GM19438 (cell line): ENCODE measurements around the gene RAB41.
"Not testable (repeated sequence)": the region's sequence is repeated elsewhere in the genome, so short reads cannot be mapped to it uniquely, and the experiment has no call there.

ENCODE experiments used
- ATAC-seq: cut with Tn5 transposase; IDR thresholded peaks from one replicate; pipeline ENCODE4 v1.9.1; 2021; ENCODE audit warnings: low read depth; ENCODE audit not compliant: unreplicated experiment

The RAB41 gene

DNA sequence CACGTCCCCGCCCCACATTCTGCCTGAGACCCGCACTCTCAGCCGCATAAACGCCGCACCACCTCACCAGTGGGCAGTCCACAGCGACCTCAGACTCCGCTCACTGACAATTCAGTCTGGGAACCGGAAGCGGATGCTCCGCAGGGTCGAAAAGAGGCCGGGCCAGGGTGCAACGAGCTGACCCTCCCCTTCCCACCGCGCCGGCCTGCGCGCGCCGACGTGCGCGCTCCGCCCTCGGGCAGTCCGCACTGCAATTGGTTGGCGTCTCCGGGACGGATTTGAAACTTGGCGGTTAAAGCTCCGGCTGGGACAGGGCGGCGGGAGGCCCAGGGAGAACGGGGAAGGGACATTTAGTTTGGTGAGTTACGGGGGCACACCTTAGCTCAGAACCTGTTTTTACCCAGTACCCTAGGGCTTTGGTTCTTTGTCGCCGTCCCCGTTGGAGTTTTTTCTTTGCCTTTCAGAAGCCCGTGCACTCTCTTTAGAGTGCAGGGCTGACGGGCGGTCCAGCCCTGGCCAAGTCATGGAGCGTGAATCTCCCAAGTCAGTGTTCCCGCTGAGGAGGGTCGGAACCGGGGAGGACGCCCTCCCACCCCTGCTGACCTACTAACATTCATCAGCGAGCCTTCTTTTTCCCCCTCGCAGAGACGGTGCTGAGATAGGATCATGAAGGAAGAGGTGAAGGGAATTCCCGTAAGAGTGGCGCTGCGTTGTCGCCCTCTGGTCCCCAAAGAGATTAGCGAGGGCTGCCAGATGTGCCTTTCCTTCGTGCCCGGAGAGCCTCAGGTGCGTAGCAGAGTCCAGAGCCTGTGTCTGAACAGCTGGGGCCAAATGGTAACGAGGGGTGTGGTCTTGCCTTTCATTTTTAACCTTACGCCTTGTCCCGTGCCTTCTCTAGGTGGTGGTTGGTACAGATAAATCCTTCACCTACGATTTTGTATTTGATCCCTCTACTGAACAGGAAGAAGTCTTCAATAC, 8.1 kb downstream of the RAB41 start, which contains the start of the genes KIF4A and PDZD11:
KIF4A (plus strand) TSS at position 312 of the 978 bp plus-strand sequence; CDS start at position 667, 355 bp downstream.
PDZD11 (minus strand) TSS at position 135 of the 978 bp plus-strand sequence. CDS start 586 bp downstream, outside the sequence.
- ATAC-seq = peak; percentile 95

DNA sequence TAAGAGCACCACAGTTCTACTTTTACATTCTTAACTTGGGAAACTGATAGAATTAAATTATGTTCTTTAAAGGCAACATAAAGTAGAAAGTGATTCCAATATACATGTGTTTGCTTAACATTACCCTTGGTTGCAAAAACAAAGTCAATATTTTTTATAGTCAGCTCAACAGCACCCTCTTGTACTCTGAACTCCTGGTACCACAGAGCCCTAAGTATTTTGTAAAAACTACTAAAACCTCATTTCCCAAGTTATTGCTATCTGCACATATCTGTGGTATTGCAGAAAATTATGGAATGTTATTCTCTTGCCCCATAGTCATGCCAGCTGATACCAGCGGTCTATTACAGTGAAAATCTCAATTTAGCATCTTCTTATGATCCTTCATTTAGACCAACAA, 10.8 kb downstream of the RAB41 start:
- ATAC-seq = no peak

DNA sequence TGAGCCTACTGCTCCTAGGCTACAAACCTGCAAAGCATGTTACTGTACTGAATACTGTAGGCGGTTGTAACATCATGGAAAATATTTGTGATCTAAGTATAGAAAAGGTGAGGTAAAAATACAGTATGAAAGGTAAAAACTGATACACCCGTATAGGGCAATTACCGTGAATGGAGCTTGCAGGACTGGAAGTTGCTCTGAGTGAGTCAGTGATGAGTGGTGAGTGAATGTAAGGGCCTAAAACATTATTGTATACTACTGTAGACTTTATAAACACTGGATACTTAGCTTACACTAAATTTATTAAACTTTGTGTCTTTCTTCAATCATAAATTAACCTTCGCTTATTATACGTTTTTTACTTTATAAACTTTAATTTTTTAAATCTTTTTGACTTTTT, 11.6 kb downstream of the RAB41 start:
- ATAC-seq = no peak

DNA sequence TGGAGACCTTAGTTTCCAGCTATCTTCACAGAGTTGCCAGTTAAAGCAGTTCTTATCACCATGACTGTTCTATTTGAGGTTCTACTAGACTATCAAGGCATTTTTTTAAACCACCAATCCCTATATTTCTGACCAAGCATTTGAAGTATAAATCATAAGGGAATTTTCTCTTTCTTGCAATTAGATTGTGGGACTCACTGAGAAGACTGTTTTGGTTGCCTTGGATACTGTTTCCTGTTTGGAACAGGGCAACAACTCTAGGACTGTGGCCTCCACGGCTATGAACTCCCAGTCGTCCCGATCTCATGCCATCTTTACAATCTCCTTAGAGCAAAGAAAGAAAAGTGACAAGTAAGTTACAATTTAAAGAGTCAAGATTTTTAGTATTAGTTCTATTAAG, 19.7 kb downstream of the RAB41 start:
- ATAC-seq = no peak

DNA sequence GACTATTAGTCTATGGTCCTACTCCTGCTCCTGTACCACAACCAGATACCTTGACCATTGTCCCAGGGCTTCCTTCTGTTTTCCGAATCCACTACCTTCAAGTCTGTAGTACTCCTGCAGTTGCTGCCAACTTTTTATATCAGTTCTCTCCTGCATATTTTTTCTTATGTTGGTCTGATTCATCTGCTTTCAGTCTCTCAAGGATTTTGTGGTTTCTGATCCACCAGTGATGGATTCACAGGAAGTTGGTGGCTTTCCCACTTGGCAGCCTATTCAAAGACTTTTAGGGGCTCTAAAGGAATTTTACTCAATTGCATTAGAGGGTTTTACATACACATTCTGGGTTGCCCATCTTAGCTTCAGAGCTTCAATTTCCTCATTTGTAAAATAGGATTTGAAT, 31.5 kb downstream of the RAB41 start:
- ATAC-seq = no peak

DNA sequence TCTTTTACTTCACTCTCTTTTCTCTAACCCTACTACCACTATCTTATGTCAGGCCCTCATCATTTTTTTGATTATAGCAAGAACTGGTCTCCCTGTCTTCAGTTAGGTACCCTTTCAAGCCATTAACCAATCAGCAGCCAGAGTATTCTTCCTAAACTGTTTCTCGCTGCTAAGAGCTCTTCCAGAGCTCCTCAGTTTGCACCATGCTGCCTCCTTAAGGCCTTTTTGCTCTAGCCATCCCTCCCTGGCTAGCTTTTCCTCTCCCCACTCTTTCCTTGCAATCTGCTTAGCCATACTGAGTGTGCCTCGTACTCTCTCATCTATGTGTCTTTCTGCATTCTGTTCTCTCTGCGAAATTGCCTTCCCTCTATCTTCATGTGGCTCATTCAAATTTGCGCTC, 40.8 kb downstream of the RAB41 start:
- no peak for ATAC-seq

DNA sequence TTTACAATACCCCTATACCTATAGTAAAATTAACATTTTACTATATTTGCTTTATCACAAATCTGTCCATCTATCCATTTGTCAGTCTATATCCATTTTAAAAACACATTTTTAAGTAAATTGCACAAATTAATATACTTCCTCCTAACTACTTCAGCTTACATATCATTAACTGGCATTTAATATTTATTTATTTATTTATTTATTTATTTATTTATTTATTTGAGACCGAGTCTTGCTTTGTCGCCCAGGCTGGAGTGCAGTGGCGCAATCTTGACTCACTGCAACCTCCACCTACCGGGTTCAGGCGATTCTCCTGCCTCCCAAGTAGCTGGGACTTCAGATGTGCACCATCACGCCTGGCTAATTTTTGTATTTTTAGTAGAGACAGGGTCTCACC, 41.7 kb downstream of the RAB41 start:
- not testable (repeated sequence) for ATAC-seq

DNA sequence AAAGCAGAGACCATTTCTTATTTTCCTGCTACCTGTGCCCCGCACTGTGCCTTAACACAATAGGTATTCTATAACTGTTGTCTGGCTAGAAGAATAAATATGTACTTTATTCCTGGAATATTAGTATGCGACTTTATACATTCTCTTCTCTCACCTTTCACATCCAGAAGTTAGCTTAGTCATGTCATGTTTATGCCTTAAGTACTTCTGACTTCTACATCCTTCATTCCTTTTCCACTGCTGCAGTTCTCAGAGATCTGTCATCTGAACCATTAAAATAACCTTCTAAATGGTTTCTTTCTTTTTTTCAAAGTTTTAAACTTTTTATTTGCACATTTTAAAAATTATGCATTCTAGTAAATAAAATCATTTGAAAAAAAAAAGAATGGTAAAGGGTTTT, 42.4 kb downstream of the RAB41 start:
- no peak for ATAC-seq

DNA sequence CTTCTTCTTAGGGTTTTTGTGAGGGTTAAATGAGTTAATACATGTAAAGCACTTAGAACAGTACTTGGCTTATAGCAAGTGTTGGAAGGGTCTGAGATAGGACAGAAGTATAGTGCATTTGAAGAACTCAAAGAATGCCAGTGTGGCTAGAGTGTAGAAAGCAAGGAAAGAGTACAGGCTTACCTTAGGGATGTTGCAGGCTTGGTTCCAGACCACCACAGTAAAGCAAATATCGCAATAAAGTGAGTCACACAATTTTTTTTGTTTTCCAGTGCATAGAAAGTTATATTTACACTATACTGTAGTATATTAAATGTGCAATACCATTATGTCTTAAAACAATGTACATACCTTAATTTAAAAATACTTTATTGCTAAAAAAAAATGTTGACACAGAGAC, 49.2 kb downstream of the RAB41 start:
- ATAC-seq = no peak

DNA sequence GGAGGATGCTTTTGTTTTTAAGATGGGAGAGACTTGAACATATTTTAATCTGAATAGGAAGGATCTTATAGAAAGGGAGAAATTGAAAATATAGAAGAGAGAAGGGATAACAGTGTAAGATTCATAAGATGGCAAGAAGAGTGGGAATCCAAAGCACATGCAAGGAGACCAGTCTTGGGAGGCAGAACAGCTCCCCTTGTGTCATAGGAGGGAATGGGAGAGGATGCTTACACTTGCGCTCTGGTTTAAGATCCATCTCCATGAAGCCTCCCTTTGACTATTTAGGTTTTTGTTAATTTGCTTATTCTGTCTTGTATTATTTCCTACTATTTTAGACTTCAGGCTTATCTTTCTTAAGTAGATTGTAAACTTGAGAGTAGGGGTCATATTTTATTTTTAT, 50.6 kb downstream of the RAB41 start:
- no peak for ATAC-seq
